K562 (cell line): ENCODE data around the gene DDX46. TPM values are rescaled to one million over a fixed set of nuclear protein-coding genes. Genes with fewer than 3 reads are reported as not detected.

ENCODE experiments used
- CHD1 ChIP-seq: fragments of 200-600 bp; sonication (generic); IDR thresholded peaks from one replicate; pipeline ENCODE4 v1.6.1; 2012; ENCODE audit warnings: mild to moderate bottlenecking, moderate library complexity, low read length, inconsistent platforms
- CREBBP ChIP-seq: IDR thresholded peaks from one replicate; pipeline ENCODE4 v1.6.1; 2012; ENCODE audit warnings: low read depth, mild to moderate bottlenecking, control low read depth, inconsistent platforms, low read length
- DPF2 ChIP-seq: fragments of 450-650 bp; IDR thresholded peaks from 2 replicates; pipeline ENCODE4 v1.6.1; 2016
- HDGF ChIP-seq: fragments of 450-650 bp; IDR thresholded peaks from 2 replicates; pipeline ENCODE4 v1.6.1; 2016
- L3MBTL2 ChIP-seq: fragments of 450-650 bp; IDR thresholded peaks from 2 replicates; pipeline ENCODE4 v1.6.1; 2016; ENCODE audit warnings: mild to moderate bottlenecking, moderate library complexity
- MED1 ChIP-seq: sonication (generic); formaldehyde crosslinking; IDR thresholded peaks from 2 replicates; pipeline ENCODE4 v1.8.1; 2023; ENCODE audit warnings: missing genetic modification reagents, borderline replicate concordance
- MTA2 ChIP-seq: fragments of 450-650 bp; IDR thresholded peaks from 2 replicates; pipeline ENCODE4 v1.6.1; 2016; ENCODE audit warnings: low read depth
- NFIX ChIP-seq: fragments of 250-450 bp; sonication (Bioruptor Pico); IDR thresholded peaks from 2 replicates; pipeline ENCODE4 v1.4.0; 2020; ENCODE audit warnings: low read depth, mild to moderate bottlenecking, moderate library complexity
- NFRKB ChIP-seq: fragments of 450-650 bp; IDR thresholded peaks from 2 replicates; pipeline ENCODE4 v1.6.1; 2016; ENCODE audit warnings: low read depth
- POLR2AphosphoS2 ChIP-seq: IDR thresholded peaks from 2 replicates; pipeline ENCODE4 v1.6.1; 2012; ENCODE audit warnings: low read length, improper control_type of control experiment
- RCOR1 ChIP-seq, 2 experiments: IDR thresholded peaks; 2 replicates each; pipeline ENCODE4 v1.6.1; 2012; ENCODE audit warnings: low read depth in 2 of 2, low read length in 2 of 2, borderline replicate concordance in 1 of 2, improper control_type of control experiment in 1 of 2
- RFX7 ChIP-seq: fragments of 250-450 bp; sonication (Bioruptor Pico); IDR thresholded peaks from 2 replicates; pipeline ENCODE4 v1.5.1; 2021; ENCODE audit warnings: mild to moderate bottlenecking
- SETDB1 ChIP-seq: IDR thresholded peaks from one replicate; pipeline ENCODE4 v1.6.1; 2012; ENCODE audit warnings: low read length, control low read depth, inconsistent platforms
- SIX5 ChIP-seq, 2 experiments: IDR thresholded peaks; 2 replicates each; pipeline ENCODE4 v1.6.1; 2011; ENCODE audit warnings: low read length in 2 of 2, borderline replicate concordance in 1 of 2, low read depth in 1 of 2, mild to moderate bottlenecking in 1 of 2, moderate library complexity in 1 of 2; ENCODE audit not compliant: insufficient read depth in 1 of 2
- SP1 ChIP-seq: sonication (generic); formaldehyde crosslinking; IDR thresholded peaks from 2 replicates; pipeline ENCODE4 v1.8.1; 2022; ENCODE audit warnings: mild to moderate bottlenecking, missing genetic modification reagents
- TEAD2 ChIP-seq: fragments of 450-650 bp; IDR thresholded peaks from 2 replicates; pipeline ENCODE4 v1.6.1; 2016; ENCODE audit warnings: missing genetic modification characterization, control low read depth, missing compliant biosample characterization
- WHSC1 ChIP-seq: IDR thresholded peaks from one replicate; pipeline ENCODE4 v1.6.1; 2012; ENCODE audit warnings: low read length, control low read depth, inconsistent platforms
- ZNF174 ChIP-seq: fragments of 250-450 bp; sonication (Bioruptor Pico); IDR thresholded peaks from 2 replicates; pipeline ENCODE4 v1.4.0; 2020; ENCODE audit warnings: mild to moderate bottlenecking
- ZNF76 ChIP-seq: fragments of 250-450 bp; sonication (Bioruptor Pico); IDR thresholded peaks from 2 replicates; pipeline ENCODE4 v1.4.0; 2020; ENCODE audit warnings: mild to moderate bottlenecking, moderate library complexity, borderline replicate concordance
- polyA plus RNA-seq, 8 experiments: library from polyadenylated mRNA; depleted of rRNA in 4 of 8; stranded (reverse) in 5 of 8; unstranded in 3 of 8; fragments of >200 nt; fragmentation: Nextera tagmentation in 2 of 8; fragmentation: Illumina TruSeq in 1 of 8; extraction: Ambion mirVana in 2 of 8; extraction: Trizol in 1 of 8; gene quantifications; 2 replicates each; pipeline versions ENCODE4 v1.2.1 to v1.2.3, GENCODE V29; 2011 to 2014; ENCODE audit warnings: inconsistent platforms in 1 of 8, missing spikeins in 1 of 8
- total RNA-seq, 7 experiments: library from RNA; depleted of rRNA in 6 of 7; stranded (reverse); fragments of >200 nt in 6 of 7; fragmentation: Illumina TruSeq in 2 of 7; extraction: Trizol in 2 of 7; gene quantifications; 2 replicates each; pipeline versions ENCODE4 v1.2.1 to v1.2.3, GENCODE V29; 2011 to 2021; ENCODE audit warnings: low replicate concordance in 1 of 7
- TF ChIP-seq, protein P1 (sequence below): sonication (generic); formaldehyde crosslinking; IDR thresholded peaks from 2 replicates; pipeline ENCODE4 v1.8.0; 2022; ENCODE audit warnings: mild to moderate bottlenecking, missing genetic modification reagents
- TF ChIP-seq, protein P2 (sequence below): IDR thresholded peaks from 2 replicates; pipeline ENCODE4 v1.6.1; 2011; ENCODE audit not compliant: insufficient read length; ENCODE audit errors: extremely low read depth
- TF ChIP-seq, protein P3 (sequence below): sonication (generic); formaldehyde crosslinking; IDR thresholded peaks from 2 replicates; pipeline ENCODE4 v1.8.1; 2023; ENCODE audit warnings: mild to moderate bottlenecking, missing genetic modification reagents
- TF ChIP-seq, protein P4 (sequence below): fragments of 450-650 bp; conservative IDR thresholded peaks from 2 replicates; pipeline ENCODE4 v1.6.1; 2016; ENCODE audit warnings: missing genetic modification characterization, low read depth, mild to moderate bottlenecking, missing compliant biosample characterization, moderate library complexity
- TF ChIP-seq, protein P5 (sequence below): sonication (generic); formaldehyde crosslinking; IDR thresholded peaks from 2 replicates; pipeline ENCODE4 v1.8.0; 2022; ENCODE audit warnings: missing genetic modification reagents, mild to moderate bottlenecking, borderline replicate concordance

DDX46 gene
- total and polyA plus RNA-seq, 9 of the 15 experiments (the other 6 are each of a cell fraction or from before 2014, with no cell fraction given): 26.2 to 99.0 (median 76.4) TPM

DNA sequence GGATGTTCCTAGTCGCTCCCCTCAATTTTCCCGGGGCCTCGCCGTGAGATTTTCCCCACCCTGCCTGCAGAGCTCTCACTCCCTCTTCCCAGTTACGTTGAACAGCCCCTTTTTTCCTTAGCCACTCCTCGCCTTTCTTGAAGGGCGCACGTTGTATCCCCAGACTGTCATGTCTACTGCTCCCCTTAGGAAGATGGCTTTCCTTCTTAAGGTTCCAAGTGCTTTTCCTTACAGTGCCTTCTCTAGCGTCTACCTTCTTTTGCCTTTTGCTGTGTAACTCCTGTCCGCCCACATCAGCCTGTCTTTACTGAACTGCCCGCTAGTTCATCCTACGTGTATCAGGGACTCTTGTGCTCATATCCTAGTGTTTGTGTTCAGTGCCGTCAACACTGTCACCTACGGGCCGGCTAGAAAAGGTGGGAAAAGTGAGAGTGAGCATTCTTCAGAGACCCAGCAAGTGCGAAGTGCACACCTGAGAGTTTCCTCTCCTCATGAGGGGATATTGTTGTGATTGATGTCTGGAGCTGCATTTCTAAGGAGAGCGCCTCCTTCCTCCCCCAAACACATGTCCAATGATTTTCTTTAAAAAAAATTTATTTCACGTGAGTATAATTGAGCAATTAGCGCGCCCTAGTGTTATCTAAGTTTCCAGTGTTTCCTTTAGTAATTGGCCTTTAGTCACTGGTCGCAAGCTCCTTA is 19.5 kb upstream of the DDX46 start (continued):
- TF ChIP-seq, protein P1, sequence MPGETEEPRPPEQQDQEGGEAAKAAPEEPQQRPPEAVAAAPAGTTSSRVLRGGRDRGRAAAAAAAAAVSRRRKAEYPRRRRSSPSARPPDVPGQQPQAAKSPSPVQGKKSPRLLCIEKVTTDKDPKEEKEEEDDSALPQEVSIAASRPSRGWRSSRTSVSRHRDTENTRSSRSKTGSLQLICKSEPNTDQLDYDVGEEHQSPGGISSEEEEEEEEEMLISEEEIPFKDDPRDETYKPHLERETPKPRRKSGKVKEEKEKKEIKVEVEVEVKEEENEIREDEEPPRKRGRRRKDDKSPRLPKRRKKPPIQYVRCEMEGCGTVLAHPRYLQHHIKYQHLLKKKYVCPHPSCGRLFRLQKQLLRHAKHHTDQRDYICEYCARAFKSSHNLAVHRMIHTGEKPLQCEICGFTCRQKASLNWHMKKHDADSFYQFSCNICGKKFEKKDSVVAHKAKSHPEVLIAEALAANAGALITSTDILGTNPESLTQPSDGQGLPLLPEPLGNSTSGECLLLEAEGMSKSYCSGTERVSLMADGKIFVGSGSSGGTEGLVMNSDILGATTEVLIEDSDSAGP: 0 out of 2 replicates have a peak, but pooled peaks have one; percentile 26
- TF ChIP-seq RFX7 (CRISPR knock-in tag) (no peak), RCOR1 (IDR thresholded peaks at IDR 0.05; ENCODE audit: borderline replicate concordance in 1 of 2, low read depth in 2 of 2, low read length in 2 of 2) (no peak), CHD1 (no peak), WHSC1 (no peak), NFRKB (no peak), MTA2 (no peak), ZNF76 (CRISPR knock-in tag) (no peak), HDGF (peak; percentile 90; the same call in 1 of the 2 replicates), TEAD2 (tag) (no peak), POLR2AphosphoS2 (no peak), SP1 (no peak), SETDB1 (no peak), SIX5 (IDR thresholded peaks at IDR 0.05; ENCODE audit: borderline replicate concordance in 1 of 2, insufficient read depth in 1 of 2, low read depth in 1 of 2, low read length in 2 of 2) (no peak), MED1 (CRISPR knock-in tag) (no peak), ZNF174 (CRISPR knock-in tag) (no peak), DPF2 (peak; percentile 52; the same call in 1 of the 2 replicates), CREBBP (no peak), NFIX (CRISPR knock-in tag) (no peak), L3MBTL2 (peak; percentile 97)
- TF ChIP-seq, protein P2, sequence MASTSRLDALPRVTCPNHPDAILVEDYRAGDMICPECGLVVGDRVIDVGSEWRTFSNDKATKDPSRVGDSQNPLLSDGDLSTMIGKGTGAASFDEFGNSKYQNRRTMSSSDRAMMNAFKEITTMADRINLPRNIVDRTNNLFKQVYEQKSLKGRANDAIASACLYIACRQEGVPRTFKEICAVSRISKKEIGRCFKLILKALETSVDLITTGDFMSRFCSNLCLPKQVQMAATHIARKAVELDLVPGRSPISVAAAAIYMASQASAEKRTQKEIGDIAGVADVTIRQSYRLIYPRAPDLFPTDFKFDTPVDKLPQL: no peak
- TF ChIP-seq, protein P3, sequence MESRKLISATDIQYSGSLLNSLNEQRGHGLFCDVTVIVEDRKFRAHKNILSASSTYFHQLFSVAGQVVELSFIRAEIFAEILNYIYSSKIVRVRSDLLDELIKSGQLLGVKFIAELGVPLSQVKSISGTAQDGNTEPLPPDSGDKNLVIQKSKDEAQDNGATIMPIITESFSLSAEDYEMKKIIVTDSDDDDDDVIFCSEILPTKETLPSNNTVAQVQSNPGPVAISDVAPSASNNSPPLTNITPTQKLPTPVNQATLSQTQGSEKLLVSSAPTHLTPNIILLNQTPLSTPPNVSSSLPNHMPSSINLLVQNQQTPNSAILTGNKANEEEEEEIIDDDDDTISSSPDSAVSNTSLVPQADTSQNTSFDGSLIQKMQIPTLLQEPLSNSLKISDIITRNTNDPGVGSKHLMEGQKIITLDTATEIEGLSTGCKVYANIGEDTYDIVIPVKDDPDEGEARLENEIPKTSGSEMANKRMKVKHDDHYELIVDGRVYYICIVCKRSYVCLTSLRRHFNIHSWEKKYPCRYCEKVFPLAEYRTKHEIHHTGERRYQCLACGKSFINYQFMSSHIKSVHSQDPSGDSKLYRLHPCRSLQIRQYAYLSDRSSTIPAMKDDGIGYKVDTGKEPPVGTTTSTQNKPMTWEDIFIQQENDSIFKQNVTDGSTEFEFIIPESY: no peak
- TF ChIP-seq, protein P4, sequence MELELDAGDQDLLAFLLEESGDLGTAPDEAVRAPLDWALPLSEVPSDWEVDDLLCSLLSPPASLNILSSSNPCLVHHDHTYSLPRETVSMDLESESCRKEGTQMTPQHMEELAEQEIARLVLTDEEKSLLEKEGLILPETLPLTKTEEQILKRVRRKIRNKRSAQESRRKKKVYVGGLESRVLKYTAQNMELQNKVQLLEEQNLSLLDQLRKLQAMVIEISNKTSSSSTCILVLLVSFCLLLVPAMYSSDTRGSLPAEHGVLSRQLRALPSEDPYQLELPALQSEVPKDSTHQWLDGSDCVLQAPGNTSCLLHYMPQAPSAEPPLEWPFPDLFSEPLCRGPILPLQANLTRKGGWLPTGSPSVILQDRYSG: no peak
- TF ChIP-seq, protein P5, sequence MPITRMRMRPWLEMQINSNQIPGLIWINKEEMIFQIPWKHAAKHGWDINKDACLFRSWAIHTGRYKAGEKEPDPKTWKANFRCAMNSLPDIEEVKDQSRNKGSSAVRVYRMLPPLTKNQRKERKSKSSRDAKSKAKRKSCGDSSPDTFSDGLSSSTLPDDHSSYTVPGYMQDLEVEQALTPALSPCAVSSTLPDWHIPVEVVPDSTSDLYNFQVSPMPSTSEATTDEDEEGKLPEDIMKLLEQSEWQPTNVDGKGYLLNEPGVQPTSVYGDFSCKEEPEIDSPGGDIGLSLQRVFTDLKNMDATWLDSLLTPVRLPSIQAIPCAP (CRISPR knock-in tag): no peak
